ENCODE measurements around the gene FOXJ3.

The FOXJ3 gene

DNA sequence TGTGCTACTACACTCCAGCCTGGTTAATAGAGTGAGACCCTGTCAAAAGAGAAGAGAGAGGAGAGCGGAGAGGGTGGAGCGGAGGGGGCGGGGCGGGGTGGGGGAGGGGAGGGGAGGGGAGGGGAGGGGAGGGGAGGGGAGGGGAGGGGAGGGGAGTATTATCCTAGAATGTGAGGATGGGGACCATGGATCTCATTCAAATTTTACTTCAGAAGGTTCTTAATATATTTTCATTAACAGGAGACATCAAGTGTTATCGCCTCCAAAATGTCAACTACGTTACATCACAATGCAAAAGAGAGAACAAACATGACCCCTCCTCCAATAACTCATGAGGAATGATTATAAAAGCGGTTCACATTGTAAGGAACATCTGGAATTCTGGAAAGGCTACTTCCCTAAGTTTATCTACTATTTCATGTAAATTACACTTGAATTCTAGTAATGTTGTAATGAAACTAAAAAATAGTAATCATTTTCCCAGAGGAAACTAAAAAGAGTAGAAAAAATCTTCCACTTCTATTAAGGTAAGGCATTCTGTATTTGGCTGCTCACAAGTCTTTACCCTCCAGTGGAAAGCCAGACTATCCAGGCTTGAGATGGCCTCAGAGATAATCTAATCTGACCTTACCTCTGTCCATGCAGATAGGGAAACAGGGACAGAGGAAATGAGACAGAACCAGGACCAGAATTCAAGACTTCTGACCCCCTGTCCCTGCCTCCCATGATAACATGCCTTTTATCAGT lies 151.7 kb downstream of the FOXJ3 start:
- DNase-seq: no peak

DNA sequence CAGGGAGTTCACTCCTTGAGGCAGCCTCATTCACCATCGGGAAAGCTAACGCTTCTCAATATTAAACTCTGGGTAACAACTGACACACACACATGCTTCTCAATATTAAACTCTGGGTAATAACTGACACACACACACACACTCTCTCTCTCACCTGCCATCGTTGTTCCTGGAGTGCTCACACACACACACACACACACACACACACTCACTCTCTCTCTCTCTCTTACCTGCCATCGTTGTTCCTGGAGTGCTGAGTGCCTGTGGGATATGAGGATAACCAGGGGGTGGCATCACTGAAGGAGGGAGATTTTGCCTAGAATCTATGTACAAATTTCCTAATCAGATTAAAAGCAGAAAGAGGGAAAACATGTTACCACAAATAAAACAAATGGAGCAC lies 153.3 kb downstream of the FOXJ3 start:
- DNase-seq: no peak

DNA sequence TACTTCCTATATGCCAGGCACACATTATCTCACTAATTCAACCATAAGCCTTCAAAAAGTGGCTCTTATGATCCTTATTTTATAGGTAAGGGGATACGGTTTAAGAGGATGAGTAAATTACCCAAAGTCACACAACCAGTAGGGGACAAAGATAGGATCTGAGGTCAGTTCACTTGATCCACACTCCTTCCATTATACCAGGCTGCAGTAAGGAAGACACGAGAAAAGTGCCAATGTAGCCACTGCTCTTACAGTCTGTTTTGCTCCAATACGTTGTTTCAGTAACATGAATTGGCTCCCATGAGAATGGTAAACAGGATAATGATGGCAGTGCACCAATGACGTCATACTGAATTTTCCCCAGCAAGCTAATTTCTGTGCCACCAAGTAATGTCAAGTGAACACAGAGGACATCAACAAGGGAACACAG lies 155.1 kb downstream of the FOXJ3 start:
- no peak for DNase-seq

DNA sequence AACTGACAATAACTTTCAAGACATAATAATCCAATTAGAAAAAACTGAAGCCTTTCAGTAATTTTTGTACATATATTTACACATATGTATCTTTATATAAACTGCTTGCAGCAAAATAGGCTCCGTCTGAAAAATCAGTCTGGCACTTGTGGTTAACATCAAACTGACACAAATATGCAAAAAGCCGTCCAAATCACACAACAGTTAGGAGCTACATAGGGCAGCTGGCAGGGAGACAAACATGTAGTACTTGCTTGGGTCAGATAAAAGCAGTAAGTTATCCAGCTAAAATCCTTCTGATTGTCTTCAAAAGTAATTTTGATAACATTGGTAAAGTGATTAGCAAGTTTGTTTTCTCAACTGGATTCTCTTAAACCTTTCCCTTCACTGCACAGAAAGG lies 155.8 kb downstream of the FOXJ3 start:
- no peak for DNase-seq

DNA sequence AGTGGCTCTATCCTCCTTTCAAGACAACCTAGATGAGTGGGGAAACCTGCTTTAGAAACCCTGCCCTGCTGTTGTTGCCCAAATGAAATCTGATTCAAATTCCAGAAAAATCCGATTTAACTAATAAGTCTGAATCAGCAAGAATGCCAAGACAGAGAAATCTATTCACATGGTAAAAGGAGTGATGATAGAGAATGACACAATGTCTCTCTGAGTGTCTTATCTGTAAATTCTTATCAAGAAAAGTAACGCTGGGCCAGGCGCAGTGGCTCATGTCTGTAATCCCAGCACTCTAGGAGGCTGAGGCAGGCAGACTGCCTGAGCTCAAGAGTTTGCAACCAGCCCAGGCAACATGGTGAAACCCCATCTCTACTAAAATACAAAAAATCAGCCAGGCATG lies 156.8 kb downstream of the FOXJ3 start:
- DNase-seq: no peak

DNA sequence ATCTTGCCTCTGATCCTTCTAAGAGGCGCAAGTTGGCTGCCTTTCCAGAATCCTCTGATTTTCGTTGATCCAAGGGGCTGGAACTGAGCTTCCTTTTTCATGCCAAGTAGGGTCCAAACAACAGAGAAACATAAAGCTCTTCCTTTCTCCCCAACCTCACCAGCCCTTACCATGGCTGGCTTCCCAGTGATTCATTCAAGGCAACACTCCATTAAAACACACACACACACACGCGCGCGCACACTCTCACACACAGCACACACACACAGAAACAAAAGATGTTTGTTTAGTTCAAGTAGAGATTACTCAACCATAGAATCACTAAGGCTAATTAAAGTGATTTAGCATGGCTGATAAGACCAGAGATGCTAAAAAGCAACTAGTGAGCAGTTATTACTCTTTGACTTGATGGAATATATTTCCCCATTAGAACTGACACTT lies 157.5 kb downstream of the FOXJ3 start:
- no peak for DNase-seq

DNA sequence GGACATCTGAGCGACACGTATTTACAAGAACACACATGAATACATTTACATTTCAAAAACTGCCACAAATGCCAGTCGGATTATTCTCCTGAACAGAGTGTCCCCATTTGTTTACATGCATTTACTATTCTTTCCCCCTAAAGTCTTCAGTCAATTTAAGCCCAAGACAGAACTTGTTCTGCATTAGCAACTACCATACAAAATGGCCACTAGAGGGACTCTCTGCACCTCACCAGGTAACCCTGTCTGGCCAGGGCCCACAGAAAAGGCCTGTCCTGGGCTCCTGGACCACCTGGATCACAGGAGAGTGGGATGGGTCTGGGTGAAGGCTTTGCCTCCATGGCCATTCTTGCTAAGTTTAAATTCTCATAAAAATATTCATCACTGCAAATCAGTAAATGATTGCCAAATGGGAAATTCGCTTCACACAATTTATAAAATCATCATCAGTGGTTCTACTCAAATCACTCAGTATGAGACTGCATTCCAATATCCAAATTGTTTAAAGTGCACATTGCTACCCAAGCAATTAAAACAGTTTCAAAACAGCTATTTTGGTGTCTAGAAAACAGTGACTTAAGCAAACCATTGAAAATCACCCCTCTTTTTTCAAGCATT lies 158.0 kb downstream of the FOXJ3 start:
- peak; percentile 53 for DNase-seq

DNA sequence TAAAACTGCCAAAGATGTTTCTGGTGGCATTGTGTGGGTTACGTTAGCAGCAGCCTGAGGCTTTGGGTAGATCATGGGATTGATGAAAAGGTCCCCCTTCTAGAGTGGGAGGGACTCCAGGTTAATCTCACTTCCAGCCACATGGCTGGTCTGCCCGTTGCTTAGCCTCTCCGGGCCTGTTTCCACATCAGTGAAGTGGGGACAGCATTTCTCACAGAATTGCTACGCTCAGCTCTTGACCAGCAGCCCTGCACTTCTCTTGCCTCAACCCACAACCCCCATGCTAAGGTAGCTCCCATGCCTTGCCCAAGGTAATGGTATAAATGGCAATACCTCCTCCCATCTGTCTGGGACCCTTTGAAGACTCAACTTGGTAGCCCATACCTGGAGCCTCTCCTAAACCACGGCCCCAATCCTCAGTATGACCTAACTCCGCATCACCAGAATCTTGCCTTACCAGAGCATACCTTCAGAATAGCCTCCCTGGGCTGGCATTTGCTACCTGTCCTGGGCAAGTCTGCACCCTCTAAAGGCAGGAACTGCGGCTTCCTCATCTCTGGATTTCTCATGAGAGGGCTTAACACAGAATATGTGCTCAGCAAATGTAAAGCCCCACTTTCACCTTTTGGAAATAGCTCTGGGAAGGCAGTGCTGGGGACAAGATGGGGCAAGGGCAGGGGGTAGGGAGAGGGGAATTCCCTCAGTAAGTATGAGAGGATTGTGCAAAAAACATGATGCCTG lies 159.6 kb downstream of the FOXJ3 start:
- no peak for DNase-seq

DNA sequence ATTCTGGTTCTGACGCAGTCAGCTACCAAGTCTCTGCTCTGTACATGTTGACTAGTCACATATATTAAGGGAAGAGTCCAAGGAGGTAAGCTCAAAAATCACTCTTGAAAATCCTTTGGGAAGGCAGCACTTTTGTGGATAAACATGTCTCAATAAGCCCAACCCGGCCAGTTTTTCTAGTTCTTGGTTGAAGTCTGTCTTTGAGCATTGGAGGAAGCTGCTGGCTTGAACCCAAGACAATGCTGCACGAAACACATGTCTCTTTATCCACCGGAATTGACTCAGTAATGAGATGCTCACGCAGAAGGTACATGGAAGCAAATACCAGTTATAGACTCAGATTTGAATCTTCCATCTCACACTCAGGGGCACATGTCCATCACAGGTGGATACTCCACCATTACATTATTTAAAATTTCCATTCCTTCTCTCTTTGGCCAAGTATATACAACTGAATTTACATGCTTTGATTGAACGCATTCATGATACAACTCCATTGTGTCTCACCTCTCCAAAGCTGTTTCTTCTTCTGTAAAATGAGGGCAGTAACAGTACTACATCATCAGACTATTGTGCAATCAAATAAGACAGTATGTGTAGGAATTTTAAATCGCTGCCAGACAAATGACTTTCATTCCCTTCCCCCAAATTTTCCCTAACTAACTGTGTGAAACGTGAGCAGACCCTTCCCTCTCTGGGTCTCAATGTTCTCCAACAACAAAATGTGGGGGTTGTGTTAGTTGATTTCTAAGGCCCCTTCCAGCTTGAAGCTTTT lies 160.9 kb downstream of the FOXJ3 start:
- DNase-seq: no peak

DNA sequence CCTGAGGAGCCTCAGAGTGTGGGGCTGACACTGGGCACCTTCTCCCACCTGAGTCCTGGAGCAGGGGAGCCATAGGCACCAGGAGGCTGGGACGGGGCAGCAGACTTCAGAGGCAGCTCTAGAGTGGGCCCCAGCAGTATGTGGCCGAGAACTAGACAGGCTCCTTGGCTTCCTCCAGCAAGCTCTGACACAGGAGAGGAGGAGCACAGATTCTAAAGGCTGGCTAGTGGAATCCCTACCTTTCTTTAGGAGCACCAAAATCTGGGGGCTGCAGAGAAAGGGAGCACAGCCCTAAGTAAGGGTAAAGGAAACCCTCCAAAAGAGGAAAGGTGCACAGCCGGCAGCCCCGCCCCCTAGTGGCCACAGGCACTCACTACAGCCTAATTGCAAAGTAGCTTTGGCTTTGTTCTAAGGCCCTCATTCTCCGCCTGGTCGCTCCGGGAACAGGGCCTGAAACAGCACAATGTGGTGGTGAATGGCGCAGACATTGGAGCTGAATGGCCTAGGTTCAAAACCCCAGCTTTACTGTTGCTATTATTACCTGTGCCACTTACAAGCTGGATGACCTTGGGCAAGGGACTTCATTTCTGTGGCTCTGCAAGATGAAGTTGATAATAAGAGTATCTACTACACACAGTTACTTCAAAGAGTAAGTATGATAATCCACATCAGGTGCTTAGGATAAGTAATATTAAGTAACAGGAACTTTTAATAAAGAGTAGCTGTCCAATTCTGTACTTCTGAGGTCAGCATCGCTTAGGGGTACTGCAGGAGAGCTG lies 161.7 kb downstream of the FOXJ3 start:
- DNase-seq: peak; percentile 66

DNA sequence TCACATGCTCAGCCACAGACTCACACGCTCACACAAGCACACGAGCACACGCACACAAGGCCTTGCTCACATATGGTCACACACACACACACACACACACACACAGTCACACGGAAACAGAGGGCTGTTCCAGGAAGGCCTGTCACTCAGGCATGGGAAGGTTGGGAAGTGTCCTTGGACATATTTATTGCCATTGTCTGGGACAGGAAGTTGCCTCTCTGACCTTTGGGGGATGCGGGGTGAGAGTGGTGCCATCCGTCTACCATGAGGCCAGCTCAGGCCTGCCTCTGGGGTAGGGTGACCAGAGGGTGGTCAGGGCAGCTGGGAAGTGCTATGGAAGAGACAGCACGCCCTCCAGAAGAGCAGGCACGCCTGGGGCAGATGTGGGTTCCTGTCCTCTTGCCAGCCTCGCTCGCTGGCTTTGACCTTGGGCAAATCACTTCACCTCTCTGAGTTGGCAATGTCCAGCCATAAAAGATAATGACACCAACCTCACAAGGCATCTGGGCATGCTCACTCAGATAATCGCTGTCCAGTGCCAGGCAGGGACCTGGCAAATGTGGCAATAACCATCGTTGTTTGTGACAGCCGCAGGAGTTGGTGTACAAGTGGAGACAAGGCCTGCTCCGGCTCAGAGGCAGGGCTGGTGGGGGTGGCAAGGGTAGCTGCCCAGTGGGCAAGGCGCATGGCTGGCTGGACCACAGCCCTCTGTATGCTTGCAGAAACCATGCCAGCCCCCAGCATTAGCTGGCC lies 162.5 kb downstream of the FOXJ3 start:
- no peak for DNase-seq

DNA sequence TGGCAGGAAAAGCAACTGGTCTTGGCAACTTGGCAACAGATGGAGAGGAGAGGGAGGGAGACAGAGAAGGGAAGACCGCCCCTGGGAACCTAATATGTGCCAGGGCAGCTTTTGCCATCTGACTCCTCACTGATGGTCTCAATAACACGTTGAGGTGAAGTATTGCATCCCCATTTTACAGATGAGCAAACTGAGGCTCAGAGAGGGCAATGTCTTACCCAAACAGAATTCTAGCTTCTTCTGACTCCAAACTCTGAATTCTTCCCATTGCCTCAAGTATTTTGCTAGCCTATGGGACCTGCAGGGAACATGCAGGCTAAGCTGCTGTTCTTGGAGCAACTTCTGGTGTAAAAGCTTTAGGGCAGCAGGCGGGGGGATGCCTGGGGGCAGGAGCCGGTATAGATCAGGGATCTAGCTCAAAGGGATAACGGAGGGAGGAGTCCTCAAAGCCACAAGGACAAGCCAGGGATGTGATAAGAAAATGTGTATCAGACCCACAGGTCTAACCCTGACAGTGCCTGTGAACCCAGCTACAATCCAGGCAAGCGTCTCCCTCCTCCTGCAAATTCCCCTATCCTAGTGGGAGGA lies 163.3 kb downstream of the FOXJ3 start:
- no peak for DNase-seq

DNA sequence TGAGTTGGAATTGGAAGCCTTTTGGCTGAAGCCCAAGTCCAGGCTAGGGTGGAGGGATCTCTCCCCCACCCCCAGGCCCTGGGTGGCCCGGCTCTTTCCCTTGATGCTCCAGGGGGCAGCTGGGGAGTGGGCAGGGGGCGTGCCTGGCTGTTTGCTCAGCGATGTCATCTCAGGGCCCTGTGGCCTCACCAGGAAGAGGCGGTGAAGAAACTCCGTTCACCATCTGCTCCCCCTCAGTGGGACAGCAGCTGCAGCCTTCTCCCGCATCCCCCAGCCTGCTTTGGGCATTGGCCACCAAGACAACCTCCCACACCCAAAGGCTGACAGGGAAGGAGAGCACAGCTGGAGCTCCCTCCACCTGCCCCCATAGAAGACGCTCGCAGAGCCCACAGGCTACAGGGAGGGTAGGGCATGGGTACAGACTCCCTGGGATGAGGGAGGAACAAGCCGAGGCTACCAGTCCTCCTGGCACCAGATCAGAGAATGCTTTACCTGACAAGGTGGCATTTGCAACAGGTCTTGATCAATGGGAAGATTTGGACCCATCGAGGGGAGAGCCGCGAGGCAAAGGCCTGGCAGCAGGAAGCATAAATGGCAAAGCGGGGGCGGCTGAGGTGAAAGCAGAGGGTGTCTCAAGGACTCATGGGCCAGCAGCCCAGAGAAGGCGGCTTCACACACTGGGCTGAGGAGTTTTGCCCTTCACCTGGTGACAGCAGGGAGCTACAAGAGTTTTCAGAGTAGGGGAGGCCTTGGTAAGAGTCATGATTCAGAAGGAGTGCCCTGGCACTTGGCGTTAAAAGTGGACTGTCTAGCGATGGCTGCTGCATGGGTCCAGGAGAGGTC lies 164.0 kb downstream of the FOXJ3 start:
- no peak for DNase-seq

DNA sequence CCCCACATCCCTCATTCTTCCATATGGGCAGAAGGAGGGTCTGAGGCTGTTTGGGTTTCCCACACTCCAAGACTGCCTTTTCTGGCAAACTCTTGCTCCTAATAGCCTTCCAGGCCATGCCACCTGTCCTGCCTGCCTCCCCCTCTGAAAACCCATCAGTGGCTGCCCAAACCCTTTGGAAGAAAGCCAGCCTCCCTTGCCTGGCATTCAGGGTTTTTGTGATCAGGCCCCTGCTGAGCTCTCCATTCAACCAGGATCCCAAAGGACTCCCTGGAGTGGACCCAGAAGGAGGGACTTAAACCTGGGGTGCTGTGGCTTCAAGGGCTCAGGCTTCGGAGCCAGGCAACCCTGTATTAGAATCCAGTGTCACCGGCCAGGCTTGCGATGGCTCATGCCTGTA lies 166.3 kb downstream of the FOXJ3 start:
- DNase-seq: no peak

DNA sequence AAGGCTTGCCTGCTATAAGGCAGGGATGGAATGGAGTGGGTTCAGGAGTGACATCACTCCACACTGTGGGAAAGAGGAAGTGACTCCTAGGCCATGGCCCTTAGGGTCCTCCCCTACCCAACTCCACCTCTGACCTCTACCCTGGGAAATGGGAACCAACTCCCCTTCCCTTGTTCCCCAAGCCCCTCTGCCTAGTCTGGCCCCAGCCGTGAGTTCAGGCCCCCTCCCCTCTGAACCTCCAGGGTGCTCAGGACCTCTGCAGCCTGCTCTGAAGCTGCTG lies 166.7 kb downstream of the FOXJ3 start:
- DNase-seq: no peak

DNA sequence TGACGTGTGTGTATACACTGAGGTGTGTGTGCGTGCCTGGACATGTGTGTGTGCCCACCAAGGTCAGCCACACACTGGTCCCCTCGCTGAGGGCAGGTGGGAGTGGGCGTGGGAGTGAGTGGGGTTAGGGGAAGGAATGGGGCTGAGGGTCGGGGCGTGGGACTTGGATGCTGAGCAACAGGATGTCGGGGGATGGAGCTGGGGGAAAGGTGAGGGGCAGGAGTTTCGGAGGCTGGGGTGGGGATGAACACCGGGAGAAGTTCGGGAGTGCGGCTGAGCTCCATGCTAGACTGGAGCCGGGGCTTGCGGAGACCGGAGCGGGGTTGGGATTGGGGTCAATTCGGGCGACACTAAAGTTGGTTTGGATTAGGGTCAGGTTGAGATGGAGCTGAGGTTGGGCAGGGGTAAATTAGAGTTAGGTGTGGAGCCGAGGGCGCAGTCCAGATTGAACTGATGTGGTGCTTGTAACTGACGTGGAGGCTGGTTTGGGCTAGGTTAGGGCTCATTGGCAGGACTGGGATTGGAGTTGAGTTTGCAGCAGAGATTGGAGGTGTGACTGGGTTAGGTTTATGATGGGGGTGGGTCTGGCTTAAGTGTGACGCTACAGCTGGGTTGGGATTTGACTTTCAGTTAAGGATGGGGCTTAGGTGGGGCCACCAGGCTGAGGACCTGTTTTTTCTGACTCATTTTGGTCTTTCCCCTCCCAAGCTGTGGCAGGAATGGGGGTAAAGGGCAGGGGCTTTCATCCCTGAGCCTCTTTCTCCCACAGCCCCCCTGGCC lies 167.2 kb downstream of the FOXJ3 start:
- DNase-seq: no peak

DNA sequence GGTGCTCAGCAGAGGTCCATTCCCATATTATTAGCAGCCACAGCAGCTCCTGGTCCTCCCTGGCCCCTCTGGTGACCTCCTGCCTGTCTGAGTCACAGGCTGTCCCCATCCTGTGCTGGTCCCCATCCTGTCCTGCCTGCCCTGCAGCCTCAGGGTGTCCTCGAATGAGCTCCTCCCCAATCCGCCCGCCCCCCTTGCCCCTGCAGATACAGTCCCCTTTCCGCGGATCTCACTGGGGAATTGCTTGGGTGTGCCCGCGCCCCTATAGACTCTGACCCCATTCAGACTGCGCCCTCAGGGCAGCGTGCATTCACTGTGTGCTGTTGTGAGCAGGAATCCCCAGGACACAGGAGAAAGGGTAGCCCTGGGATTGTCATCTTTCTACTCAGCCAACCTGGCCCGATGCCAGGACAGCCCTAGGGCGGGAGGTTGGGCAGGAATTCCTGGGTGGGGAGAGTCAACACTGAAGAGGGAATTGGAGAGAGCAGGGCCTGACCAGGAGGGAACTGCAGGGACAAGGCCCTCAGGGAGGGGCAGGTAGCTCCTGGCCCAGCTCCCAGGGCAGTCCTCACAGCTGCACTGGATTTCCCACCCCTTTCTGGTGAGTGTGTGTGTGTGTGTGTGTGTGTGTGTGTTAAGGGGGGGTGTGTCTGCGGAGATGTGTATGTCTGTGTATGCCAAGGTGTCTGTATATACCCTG lies 169.4 kb downstream of the FOXJ3 start:
- DNase-seq: no peak

DNA sequence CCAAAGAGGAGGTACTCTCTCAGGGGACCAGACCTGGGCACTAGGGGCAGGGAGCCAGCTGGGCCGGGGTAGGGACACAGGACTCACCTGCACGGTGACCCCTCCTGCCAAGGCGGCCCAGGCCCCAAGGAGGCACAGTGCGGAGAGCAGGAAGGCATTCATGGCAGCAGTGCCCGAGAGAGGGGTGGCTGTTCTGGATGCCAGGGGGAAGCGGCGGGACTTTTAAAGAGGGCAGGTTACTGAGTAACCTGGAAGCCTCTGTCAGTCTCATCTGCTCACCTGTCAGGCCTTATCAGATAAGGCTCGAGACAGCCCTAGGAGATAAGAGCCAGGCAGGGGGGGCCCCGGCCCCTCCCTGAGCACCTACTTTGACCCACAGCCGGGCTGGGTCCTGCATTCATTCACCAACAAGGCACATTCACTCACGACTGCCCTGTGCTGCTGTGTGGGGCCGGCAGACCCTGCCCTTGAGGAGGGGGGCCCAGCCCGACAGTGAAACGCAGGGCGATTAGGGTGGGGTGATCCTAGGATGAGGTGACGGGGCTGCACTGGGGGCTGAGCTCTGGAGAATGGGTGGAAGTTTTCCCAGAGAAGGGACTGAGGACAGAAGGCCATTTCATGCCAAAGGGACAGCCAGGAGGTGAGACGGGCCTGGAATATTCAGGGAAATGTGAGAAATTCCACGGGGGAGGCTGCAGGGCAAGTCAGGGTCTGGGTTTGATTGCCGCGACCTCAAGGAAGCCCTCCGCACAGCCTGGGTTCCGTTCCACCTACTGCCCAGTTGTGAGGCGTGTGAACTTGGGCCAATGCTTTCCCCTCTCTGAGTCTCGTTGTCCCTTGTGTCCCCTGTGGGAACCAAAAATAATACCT lies 170.2 kb downstream of the FOXJ3 start, which contains the start of gene GUCA2A:
Gene GUCA2A, minus strand, starts transcription at position 195 of the 870 bp plus-strand sequence. Its CDS starts 33 bp downstream, at position 162.
- no peak for DNase-seq

Measured in activated CD4-positive, alpha-beta T cell treated with anti-CD3 and anti-CD28 coated beads, Interleukin-10, Interleukin-2, amounts not matched to agents 100 ng/mL and 50 ng/mL, durations not matched to agents 16 hours and 8 hours (primary cell).